GM19452 (cell line): ENCODE results near the gene NT5DC4.

Source experiments
- ATAC-seq: cut with Tn5 transposase; IDR thresholded peaks from one replicate; pipeline ENCODE4 v1.9.1; 2021; ENCODE audit not compliant: unreplicated experiment

Gene NT5DC4

GRCh38 chr2:112720785-112721184 lies at the start of gene NT5DC4:
Gene NT5DC4, plus strand, starts transcription at chr2:112721020. Its CDS starts 60 bp downstream, at chr2:112721080.
- no peak for ATAC-seq

- ATAC-seq: no peak
Measured at GRCh38 chr2:112671801-112672200, 49.0 kb upstream of the NT5DC4 start.

GRCh38 chr2:112673008-112673407 lies 47.8 kb upstream of the NT5DC4 start:
- ATAC-seq: no peak

DNA sequence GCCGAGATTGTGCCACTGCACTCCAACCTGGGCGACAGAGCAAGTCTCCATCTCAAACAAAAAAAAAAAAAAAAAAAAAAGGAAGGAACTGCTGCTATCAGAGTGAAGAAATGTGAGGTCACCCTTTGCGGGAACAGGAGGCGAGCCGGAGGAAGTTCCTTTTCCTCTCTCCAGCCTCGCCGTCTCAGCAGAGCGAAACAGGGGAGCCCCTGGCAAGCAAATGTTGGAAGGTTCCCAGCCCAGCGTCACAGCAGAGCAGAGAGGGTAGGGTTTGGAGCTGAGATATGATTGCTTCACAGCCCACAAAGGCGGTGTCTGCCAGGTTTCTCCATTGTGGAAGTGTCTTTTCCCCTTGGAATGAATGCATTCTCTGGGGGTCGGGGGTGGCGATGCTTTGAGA lies 46.6 kb upstream of the NT5DC4 start:
- ATAC-seq: no peak

DNA sequence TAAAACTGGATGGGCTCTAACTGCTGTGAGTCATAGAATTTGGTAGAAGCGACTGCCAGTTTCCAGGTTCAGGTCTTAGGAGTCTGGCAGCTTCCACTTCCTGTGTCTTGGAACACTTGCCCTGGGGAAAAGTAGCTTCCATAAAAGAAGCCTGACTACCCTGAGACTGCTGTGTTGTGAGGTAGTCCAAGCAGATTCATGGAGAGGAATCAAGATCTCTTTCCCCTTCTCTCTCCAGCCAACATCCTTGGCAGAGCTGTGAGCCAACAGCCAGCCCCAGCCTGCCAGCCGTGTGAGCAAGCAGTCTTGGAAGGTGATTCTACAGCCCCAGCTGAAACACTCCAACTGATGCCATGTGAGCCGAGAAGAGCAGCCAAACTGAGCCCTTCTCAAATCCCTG lies 41.3 kb upstream of the NT5DC4 start:
- ATAC-seq: no peak

- ATAC-seq: no peak
Measured at GRCh38 chr2:112680666-112681101, 40.1 kb upstream of the NT5DC4 start.

- ATAC-seq: no peak
Measured at GRCh38 chr2:112682101-112682500, 38.7 kb upstream of the NT5DC4 start.

- ATAC-seq: no peak
Measured at GRCh38 chr2:112683550-112684414, 37.0 kb upstream of the NT5DC4 start.

- no peak for ATAC-seq
Measured at GRCh38 chr2:112684415-112684775, 36.4 kb upstream of the NT5DC4 start.

GRCh38 chr2:112685271-112685884 lies 35.4 kb upstream of the NT5DC4 start:
- no peak for ATAC-seq

GRCh38 chr2:112686348-112687217 lies 34.2 kb upstream of the NT5DC4 start:
- ATAC-seq: no peak

- no peak for ATAC-seq
Measured at GRCh38 chr2:112687522-112687921, 33.3 kb upstream of the NT5DC4 start.

DNA sequence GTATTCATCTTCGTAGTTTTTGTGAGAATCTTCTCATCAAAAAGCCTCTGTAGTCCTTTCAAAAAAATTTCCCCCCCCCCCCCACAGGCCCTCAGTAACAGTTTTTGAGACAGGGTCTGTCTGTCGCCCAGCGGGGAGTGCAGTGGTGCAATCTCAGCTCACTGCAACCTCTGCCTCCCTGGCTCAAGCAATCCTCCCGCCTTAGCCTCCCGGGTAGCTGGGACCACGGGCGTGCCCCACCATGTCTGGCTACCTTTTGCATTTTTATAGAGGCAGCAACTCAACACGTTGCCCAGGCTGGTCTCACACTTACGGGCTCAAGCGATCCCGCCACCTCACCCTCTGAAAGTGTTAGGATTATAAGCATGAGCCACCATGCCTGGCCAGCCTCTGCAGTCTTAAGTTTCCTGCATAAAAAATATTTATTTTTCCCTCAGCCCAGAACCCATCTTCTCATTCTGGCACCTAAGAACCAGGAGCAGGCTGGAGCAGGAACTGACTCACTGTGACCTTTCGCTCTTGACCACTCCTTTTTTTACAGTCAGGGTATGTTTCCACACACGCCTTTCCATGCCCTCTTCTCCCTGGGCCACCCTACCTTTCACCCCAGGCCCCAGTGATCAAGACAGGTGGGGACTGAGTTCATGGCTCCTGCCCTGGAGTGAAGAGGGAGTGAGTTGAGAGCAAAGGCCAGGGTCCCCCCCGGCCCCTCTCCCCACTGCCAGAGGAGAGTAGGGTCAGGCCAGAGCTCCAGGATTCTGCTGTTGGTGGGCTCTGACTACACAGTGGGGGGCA lies 32.5 kb upstream of the NT5DC4 start:
- no peak for ATAC-seq

DNA sequence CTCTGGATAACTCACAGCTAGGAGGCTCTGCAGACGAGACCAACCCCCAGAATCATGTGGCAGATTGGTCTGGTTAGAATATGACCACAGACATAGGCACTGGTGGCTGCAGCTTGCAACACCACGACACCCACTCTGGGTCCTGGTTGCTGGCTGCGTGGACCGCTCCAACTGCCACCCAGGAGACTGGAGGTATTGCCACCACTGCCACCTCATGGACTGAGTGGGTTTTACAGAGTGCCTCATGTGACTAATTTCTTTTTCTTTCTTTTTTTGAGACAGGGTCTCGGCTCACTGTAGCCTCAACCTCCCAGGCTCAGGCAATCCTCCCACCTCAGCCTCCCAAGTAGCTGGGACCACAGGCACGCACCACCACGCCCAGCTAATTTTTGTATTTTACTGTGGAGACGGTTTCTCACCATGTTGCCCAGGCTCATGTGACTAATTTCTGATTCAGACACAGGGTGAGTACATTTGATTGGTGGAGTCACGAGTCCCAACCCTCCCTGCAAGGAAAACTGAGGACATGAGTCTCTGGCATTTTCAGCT lies 29.9 kb upstream of the NT5DC4 start:
- ATAC-seq: no peak

DNA sequence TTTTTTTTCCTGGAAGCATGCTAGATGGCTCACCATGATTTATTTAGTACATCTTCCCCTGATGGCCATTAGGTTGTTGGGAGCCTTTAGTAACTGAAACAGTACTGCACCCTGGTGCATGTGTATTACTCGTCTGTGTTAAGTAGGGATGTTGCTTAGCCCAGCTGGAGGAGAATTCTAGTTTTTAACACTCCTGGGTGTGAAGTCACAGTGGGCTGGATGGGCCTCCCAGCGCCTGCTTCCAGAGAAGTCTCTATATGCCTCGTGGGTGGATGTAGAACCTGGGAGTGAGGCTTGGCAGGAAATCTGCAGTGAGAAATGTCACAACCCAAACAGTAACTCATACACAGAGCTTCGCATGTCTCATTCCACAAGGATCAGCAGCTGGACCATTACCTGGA lies 28.9 kb upstream of the NT5DC4 start:
- no peak for ATAC-seq

DNA sequence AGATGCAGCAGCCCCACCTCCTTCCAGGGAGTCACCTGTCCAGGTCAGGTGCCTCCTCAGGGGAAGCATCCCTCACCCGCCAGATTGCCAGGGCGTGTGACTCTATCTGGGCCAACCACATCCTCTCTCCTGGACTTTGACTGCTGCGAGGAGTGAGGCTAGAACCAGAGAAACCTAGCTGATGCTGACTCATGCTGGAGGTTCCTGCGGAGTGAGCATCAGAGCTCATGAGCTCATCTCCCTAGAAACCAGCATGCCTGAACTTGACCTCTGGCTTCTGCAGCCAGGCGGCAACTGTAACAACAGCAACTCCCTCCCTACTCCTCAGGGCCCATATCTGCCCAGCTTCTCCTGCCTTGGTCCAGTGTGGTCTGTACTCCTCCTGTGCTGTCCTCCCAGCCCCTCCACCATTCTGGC lies 28.3 kb upstream of the NT5DC4 start:
- ATAC-seq: peak; percentile 90

GRCh38 chr2:112692918-112693317 lies 27.9 kb upstream of the NT5DC4 start:
- no peak for ATAC-seq

DNA sequence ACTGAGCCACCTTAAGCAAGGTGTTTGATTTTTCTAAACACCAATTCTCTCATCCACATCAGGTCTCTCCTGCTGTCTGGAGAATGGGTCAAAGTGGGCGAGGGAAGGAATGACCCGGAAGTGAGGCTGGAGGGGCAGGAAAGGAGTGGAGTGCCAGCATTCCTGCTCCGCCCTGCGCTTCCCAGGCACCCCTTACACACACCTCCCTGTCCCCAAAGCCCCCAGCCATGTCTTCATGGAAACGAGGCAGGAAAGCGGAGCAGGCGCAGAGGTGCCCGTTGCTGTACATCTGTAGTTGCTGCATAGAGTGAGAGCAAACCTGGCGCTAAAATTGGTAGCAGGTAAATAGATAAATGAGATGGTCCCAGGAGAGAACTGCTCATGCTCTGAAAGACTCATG lies 27.2 kb upstream of the NT5DC4 start:
- ATAC-seq: no peak

DNA sequence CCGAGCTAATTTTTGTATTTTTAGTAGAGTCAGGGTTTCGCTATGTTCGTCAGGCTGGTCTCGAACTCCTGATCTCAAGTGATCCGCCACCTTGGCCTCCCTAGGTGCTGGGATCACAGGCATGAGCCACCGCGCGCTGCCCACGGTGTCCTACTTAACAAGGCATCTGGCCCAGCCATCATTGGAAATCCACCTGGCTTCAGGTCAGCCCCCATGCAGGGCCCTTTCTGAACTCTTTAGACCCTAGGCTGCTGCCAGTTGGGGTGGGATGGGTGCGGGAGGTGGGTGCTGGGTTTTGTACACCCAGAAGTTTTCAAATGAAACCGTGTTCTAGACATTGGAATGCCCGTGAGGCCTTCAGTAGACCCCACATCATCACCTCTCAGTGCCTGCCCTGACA lies 26.6 kb upstream of the NT5DC4 start:
- ATAC-seq: no peak

DNA sequence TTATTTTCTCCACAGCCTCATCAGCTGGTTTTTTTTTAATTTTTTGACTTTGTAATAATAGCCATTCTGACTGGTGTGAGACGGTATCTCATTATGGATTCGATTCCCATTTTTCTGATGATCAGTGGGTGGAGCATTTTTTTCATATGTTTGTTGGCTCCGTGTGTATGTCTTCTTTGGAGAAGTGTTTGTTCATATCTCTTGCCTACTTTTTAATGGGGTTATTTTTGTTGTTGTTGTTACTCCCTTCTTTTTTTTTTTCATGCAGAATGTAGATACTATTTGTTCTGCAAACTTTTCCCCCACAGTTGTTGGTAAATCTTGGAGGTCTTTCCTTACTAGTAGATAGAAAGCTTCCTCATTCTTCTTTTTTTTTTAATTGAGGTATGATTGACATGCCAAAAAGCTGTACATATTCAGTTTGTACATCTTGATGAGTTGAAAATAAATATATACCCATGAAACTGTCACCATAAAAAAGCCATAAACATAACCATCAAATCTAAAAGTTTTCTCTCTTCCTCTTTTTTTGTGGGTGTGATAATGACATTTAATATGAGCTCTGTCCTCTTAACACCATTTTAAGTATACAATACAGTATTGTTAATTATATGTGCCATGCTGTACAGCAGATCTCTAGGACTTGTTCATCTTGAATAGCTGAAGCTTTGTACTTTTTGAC lies 21.8 kb upstream of the NT5DC4 start:
- no peak for ATAC-seq
